GM23338 (cell line): ENCODE measurements around the gene PTPRN2.

Experiments
- CREB1 ChIP-seq: fragments of 250-450 bp; sonication (Bioruptor Pico); IDR thresholded peaks from 2 replicates; pipeline ENCODE4 v1.5.0; 2020; ENCODE audit warnings: low read depth, mild to moderate bottlenecking, moderate library complexity
- CTCF ChIP-seq, 2 experiments: fragments of 200-600 bp in 1 of 2; sonication (generic) in 1 of 2; conservative IDR thresholded peaks; 2 replicates each; pipeline versions ENCODE4 v1.5.1 to v1.6.1; 2016 to 2017; ENCODE audit warnings: antibody characterized with exemption in 2 of 2, low read depth in 2 of 2, mild to moderate bottlenecking in 2 of 2, moderate library complexity in 1 of 2
- EZH2 ChIP-seq: fragments of 200-600 bp; sonication (generic); IDR thresholded peaks from one replicate; pipeline ENCODE4 v1.8.0; 2017; ENCODE audit warnings: antibody characterized with exemption, mild to moderate bottlenecking, low read depth; ENCODE audit not compliant: unreplicated experiment
- EZH2phosphoT487 ChIP-seq: fragments of 200-600 bp; sonication (generic); IDR thresholded peaks from one replicate; pipeline ENCODE4 v1.8.1; 2018; ENCODE audit warnings: antibody characterized with exemption; ENCODE audit not compliant: unreplicated experiment
- JUNB ChIP-seq: IDR thresholded peaks from one replicate; pipeline ENCODE4 v1.6.1; 2016; ENCODE audit warnings: antibody characterized with exemption; ENCODE audit not compliant: unreplicated experiment
- NANOG ChIP-seq: IDR thresholded peaks from 2 replicates; pipeline ENCODE4 v1.6.1; 2016; ENCODE audit warnings: antibody characterized with exemption, borderline replicate concordance
- POLR2AphosphoS5 ChIP-seq: IDR thresholded peaks from 2 replicates; pipeline ENCODE4 v1.6.1; 2016; ENCODE audit warnings: antibody characterized with exemption, low read depth
- REST ChIP-seq: IDR thresholded peaks from one replicate; pipeline ENCODE4 v1.6.1; 2018; ENCODE audit warnings: antibody characterized with exemption; ENCODE audit not compliant: unreplicated experiment
- STAT1 ChIP-seq: IDR thresholded peaks from one replicate; pipeline ENCODE4 v1.6.1; 2016; ENCODE audit warnings: antibody characterized with exemption; ENCODE audit not compliant: unreplicated experiment
- ZNF114 ChIP-seq: fragments of 250-450 bp; sonication (Bioruptor Pico); IDR thresholded peaks from 2 replicates; pipeline ENCODE4 v1.5.0; 2020; ENCODE audit warnings: mild to moderate bottlenecking, moderate library complexity
- ZNF462 ChIP-seq: fragments of 250-450 bp; sonication (Bioruptor Pico); IDR thresholded peaks from 2 replicates; pipeline ENCODE4 v1.5.0; 2020; ENCODE audit warnings: mild to moderate bottlenecking, moderate library complexity

- TF ChIP-seq JUNB (no peak), CTCF (conservative IDR thresholded peaks at IDR 0.05; ENCODE audit: low read depth in 2 of 2) (no peak), REST (no peak), POLR2AphosphoS5 (no peak), NANOG (no peak), ZNF114 (CRISPR knock-in tag) (no peak), EZH2 (no peak), EZH2phosphoT487 (no peak), STAT1 (no peak), ZNF462 (CRISPR knock-in tag) (no peak), CREB1 (CRISPR knock-in tag) (no peak)
These were observed 797.7 kb downstream of the PTPRN2 start for GRCh38 chr7:157789942-157790341.
